ENCODE results near the gene PIP5K1B.

GRCh38 chr9:68934329-68934644 is 229.2 kb downstream of the PIP5K1B start:
- TF ChIP-seq REST (IDR thresholded peaks at IDR 0.05; ENCODE audit: insufficient read depth in 1 of 2, low read depth in 2 of 2, low read length in 1 of 2) (no peak), POLR2AphosphoS5 (IDR thresholded peaks at IDR 0.05; ENCODE audit: low read depth, low read length) (no peak), CTCF (IDR thresholded peaks at IDR 0.05) (no peak)
